ENCODE results near the gene DAND5. TPM values are rescaled to one million over a fixed set of nuclear protein-coding genes. Genes with fewer than 3 reads are reported as not detected.

Gene DAND5
- total and polyA plus RNA-seq, 9 of the 15 experiments (the other 6 are each of a cell fraction or from before 2014, with no cell fraction given) = 0.22 to 0.83 (median 0.60) TPM

GRCh38 chr19:12937927-12938778, 31.2 kb upstream of the DAND5 start, which contains the start of gene CALR (continued):
- TF ChIP-seq KLF10 (CRISPR knock-in tag; IDR thresholded peaks at IDR 0.05) = no peak
- 0 out of 2 replicates have a peak, but pooled peaks have one; percentile 79 for TF ChIP-seq HMGXB4 (CRISPR knock-in tag; IDR thresholded peaks at IDR 0.05)
- TF ChIP-seq CBX2 (IDR thresholded peaks at IDR 0.05; ENCODE audit: insufficient read depth, low read length, poor library complexity, severe bottlenecking) = no peak
- peak; percentile 9 for TF ChIP-seq CTCFL (IDR thresholded peaks at IDR 0.05; ENCODE audit: borderline replicate concordance, insufficient read depth, low read depth, low read length, poor library complexity, severe bottlenecking)
- TF ChIP-seq NBN (IDR thresholded peaks at IDR 0.05; ENCODE audit: low read depth) = peak; percentile 41; the same call in 1 of the 2 replicates
- TF ChIP-seq HBP1 (CRISPR knock-in tag; IDR thresholded peaks at IDR 0.05) = no peak
- TF ChIP-seq ZNF785 (CRISPR knock-in tag; IDR thresholded peaks at IDR 0.05) = no peak
- no peak for TF ChIP-seq TAL1 (IDR thresholded peaks at IDR 0.05)
- 0 out of 4 replicates have a peak, but pooled peaks of 1 of the 2 experiments have one; percentile 9 for TF ChIP-seq MLLT1 (IDR thresholded peaks at IDR 0.05)
- TF ChIP-seq MYBL2 (IDR thresholded peaks at IDR 0.05; ENCODE audit: low read depth) = no peak; the same call in 1 of the 2 replicates
- no peak for TF ChIP-seq MYBL2 (CRISPR knock-in tag; IDR thresholded peaks at IDR 0.05; ENCODE audit: borderline replicate concordance)
- TF ChIP-seq IRF1 (CRISPR knock-in tag; IDR thresholded peaks at IDR 0.05; ENCODE audit: borderline replicate concordance) = no peak
- TF ChIP-seq E2F5 (CRISPR knock-in tag; IDR thresholded peaks at IDR 0.05) = no peak
- TF ChIP-seq MTA1 (IDR thresholded peaks at IDR 0.05; ENCODE audit: borderline replicate concordance) = peak; percentile 96
- no peak for TF ChIP-seq CEBPB (tag; IDR thresholded peaks at IDR 0.05)
- no peak for TF ChIP-seq IFI16 (CRISPR knock-in tag; IDR thresholded peaks at IDR 0.05)

Measured in K562 (cell line).